ENCODE data around the gene CHDH. TPM values are rescaled to one million over a fixed set of nuclear protein-coding genes. Genes with fewer than 3 reads are reported as not detected.

CHDH gene
- polyA plus RNA-seq, 3 donors = 8.3 to 12.9 (median 10.6) TPM

- DNase-seq = no peak
These were observed 13.0 kb upstream of the CHDH start for GRCh38 chr3:53859178-53859577.

GRCh38 chr3:53858096-53858741, 12.0 kb upstream of the CHDH start:
- no peak for DNase-seq

DNA sequence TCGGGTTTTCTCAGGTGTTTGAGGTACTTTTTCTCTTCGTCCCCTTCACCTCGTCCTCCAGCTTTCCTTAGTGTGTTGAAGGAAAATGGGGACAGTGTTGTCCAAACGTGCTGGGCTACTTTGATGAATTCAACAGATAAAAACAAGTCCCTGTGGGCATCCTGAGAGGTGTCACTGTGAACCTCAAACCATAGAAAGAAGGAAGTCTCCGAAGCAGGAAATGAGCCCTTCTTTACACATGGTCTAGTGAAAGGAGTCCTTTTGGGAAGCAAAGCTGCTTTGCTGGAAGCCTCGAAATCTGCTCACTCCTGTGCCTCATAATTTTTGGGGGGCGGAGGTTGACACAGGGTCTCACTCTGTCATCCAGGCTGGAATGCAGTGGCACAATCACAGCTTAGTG, 10.7 kb upstream of the CHDH start:
- no peak for DNase-seq

DNA sequence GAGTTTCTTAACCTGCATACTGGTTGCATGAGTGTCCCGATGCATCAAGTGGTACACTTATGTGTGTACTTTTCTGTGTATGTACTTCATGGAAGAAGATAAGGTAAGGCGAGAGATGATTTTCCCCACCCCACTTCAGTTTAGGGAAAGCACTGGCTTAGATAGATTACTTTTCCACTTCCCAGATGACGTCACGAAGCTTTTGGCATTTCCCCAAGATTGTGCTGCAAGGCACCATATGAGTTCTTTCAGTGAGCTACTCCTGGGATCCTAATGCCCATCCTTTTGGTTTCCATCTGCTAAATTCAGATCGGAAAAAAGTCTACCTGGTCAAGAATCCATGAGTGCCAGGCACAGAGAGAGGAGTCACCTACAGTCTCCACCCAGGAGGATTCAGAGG, 4.7 kb upstream of the CHDH start:
- no peak for DNase-seq

GRCh38 chr3:53849916-53850315, 3.7 kb upstream of the CHDH start:
- DNase-seq = no peak

GRCh38 chr3:53846851-53847155, 584 bp upstream of the CHDH start:
- no peak for DNase-seq

- DNase-seq = no peak
These were observed 412 bp downstream of the CHDH start for GRCh38 chr3:53845881-53846133.

DNA sequence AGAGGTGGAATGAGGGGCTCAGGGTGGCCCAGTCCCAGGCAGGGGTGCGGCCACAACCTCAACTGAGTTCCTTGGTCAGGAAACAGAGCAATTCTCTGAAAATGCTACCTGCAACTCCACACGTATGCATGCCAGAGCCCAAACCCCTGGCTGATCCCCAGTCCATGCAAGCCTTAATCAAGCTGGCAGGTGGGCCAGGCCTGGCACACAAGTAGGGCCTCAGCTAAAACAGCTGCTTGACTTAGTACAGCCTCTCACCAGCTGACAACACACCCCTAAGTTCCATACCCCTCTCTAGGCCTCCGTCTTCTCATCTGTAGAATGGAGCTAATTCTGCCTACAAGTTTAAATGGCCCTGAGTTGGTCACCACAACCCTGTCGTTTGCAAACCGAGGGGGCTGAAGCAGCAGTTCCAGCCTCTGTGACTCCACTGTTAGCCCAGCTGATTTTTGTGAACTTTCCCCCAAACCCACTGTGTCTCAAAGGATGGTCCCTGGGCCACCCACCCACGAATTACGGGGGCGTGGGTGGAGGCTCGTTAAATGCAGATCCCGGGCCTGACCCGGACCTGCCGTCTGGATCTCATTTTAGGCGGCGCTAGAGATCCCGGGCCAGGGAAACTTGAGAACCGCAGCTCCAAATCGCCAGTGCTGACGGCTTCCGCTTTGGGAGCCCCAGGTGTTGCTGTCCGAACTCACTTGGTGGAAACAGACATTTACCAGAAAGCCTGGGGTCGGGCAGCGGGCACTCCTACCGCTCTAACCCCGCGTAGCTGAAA, 927 bp downstream of the CHDH start:
- DNase-seq = peak; percentile 62

- no peak for DNase-seq
These were observed 1.7 kb downstream of the CHDH start for GRCh38 chr3:53844262-53845102.

DNA sequence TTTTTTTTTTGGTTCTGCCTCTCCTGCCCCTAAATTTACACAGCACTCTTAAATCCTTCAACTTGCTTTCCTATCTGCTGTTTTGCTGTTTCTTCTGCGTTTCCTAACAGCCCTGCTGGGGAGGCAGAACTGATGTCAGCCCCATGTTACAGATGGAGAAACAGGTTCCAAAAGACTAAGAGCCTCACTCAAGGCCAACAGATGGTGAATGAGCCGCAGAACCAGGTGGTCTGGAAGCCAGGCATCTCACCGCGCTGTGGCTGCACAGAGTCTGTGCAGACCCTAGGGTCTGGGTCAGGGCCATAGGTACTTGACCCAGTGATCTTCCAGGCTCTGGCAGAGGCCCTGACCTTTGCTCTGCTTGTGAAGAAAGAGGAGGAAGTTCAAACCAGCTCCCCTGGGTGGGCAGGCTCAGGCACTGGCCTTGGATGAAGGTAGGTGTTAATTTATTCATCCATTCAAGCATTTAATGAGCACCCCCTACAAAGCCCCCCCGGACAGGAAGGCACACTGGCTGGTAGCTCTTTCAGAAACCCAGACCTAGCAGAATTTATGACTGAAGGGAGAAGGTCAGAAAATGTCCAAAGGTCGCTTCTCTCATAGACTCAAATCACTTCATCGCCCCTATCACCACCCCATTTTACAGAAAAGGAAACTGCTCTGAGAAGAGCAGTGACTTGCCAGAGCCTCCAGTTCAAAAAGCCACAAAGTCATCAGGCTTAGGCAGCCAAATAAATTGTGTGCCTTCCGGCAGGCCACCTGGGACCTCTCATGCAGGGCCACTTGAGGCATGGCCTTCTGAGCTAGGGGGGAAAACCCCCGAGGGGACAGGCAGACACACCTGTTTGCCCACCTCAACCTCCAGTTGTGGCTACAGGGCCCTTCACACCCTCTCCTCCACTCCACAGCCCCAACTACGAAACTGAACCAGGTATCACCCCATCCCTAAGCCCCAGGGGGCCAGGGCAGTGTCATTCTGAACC, 2.7 kb downstream of the CHDH start:
- DNase-seq = no peak

GRCh38 chr3:53842436-53843194, 3.6 kb downstream of the CHDH start:
- peak; percentile 43 for DNase-seq

DNA sequence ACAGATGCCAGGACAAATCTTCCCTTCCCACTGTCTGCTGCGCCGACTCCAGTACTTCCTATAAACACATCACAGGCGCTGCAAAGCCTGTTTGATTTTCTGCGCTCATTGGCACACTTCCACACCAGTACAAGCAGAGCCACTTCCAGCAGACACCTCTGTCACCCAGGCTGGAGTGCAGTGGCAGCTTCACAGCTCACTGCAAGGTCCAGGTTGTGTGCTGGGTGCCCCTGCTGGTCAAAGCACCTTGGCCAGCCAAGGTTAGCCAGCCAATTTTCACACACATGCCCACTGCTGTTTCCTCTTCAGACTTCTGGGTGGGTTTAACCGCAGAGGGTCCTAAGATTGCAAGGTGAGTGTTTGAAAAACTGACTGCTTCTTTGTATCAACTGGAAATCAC, 4.9 kb downstream of the CHDH start:
- no peak for DNase-seq

- no peak for DNase-seq
These were observed 8.9 kb downstream of the CHDH start for GRCh38 chr3:53837331-53837730.

DNA sequence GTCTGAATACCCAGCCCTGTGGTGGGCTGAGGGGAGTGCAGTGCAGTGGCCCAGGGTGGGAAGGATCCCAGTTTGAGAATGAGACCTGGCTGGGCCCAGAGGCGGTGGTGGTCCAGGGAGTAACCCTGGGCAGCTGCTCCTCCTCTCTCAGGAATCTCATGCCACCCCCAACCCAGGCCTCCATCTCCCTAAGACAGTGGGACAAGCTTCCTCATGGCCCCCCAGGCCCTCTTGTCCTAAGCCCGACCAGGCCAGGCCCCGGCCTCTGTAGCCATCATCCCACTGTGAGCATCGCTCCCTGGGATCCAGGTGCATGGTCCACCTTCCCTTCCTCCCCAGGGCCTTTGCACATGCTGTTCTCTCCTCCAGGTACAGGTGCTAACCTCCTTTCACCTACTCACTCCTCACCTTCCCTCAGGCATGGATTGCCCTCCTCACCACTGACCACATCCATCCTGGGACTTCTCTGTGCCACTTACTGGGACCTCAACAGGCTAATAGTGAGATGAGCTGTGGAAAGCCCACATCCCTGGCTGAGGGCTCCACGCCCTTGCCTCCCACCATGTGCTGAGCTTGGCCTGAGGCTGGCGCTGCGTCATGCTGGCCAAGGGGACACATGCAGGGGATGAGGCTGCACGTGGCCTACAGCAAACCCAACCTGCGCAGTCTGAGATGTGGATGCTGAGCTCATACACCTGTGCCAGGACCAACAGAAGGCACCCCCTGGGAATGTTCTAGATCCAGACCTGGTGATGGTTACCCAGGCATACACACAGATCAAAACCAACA, 9.9 kb downstream of the CHDH start:
- DNase-seq = no peak

GRCh38 chr3:53835257-53835656, 11.0 kb downstream of the CHDH start:
- no peak for DNase-seq

GRCh38 chr3:53834429-53835095, 11.7 kb downstream of the CHDH start:
- no peak for DNase-seq

DNA sequence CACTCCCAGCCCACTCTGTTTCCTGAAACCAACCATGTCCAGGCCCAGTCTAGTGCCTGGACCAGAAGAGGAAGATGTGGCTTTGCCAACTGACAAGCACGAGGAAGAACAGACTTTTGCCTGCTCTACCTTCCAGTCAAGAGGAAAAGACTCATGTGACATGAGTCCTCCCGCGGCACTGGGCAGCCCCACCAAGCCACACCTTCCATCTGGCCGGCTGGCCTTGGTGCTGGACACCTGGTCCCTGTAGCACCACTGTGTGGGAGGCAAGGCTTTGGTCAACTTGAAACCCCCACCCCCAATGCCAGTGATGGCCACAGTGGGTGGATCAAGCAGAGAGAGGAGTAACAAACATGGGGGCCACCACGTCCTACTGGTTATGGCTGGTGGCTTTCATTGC, 12.5 kb downstream of the CHDH start:
- no peak for DNase-seq

GRCh38 chr3:53833053-53833645, 13.1 kb downstream of the CHDH start:
- no peak for DNase-seq

DNA sequence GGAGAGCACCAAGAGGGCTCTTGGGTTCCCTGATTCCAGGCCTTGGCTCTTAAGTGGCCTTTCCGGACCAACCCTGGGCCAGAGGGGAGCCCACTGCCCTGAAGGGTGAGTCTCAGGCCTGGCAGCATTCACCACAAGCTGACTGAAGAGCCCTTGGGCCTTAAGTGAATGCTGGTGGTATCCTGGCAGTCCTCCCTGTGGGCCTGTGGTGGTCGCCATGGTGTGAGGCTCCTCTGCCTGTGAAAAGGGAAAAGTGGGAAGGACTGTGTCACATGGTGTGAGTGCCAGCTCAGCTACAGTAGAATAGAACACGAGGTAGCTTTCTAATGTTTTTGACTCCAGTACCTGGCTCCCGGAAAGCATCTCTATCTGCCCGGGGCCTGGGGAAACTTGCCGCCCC, 15.3 kb downstream of the CHDH start:
- no peak for DNase-seq

Data from renal pelvis (tissue), 4 donors.